ENCODE results near the gene EVX2.

GRCh38 chr2:176079285-176079830 is 4.4 kb downstream of the EVX2 start:
- TF ChIP-seq POLR2A (IDR thresholded peaks at IDR 0.05), result no peak
- no peak for TF ChIP-seq CTCF (IDR thresholded peaks at IDR 0.05)

Measured in thyroid gland (tissue), 4 donors.